Measurements from ENCODE around the gene MATR3. TPM values are rescaled to one million over a fixed set of nuclear protein-coding genes. Genes with fewer than 3 reads are reported as not detected.

MATR3 gene, protein sequence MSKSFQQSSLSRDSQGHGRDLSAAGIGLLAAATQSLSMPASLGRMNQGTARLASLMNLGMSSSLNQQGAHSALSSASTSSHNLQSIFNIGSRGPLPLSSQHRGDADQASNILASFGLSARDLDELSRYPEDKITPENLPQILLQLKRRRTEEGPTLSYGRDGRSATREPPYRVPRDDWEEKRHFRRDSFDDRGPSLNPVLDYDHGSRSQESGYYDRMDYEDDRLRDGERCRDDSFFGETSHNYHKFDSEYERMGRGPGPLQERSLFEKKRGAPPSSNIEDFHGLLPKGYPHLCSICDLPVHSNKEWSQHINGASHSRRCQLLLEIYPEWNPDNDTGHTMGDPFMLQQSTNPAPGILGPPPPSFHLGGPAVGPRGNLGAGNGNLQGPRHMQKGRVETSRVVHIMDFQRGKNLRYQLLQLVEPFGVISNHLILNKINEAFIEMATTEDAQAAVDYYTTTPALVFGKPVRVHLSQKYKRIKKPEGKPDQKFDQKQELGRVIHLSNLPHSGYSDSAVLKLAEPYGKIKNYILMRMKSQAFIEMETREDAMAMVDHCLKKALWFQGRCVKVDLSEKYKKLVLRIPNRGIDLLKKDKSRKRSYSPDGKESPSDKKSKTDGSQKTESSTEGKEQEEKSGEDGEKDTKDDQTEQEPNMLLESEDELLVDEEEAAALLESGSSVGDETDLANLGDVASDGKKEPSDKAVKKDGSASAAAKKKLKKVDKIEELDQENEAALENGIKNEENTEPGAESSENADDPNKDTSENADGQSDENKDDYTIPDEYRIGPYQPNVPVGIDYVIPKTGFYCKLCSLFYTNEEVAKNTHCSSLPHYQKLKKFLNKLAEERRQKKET
- 100 to 1,000 TPM; 194 to 326 (median 314) TPM for total RNA-seq

DNA sequence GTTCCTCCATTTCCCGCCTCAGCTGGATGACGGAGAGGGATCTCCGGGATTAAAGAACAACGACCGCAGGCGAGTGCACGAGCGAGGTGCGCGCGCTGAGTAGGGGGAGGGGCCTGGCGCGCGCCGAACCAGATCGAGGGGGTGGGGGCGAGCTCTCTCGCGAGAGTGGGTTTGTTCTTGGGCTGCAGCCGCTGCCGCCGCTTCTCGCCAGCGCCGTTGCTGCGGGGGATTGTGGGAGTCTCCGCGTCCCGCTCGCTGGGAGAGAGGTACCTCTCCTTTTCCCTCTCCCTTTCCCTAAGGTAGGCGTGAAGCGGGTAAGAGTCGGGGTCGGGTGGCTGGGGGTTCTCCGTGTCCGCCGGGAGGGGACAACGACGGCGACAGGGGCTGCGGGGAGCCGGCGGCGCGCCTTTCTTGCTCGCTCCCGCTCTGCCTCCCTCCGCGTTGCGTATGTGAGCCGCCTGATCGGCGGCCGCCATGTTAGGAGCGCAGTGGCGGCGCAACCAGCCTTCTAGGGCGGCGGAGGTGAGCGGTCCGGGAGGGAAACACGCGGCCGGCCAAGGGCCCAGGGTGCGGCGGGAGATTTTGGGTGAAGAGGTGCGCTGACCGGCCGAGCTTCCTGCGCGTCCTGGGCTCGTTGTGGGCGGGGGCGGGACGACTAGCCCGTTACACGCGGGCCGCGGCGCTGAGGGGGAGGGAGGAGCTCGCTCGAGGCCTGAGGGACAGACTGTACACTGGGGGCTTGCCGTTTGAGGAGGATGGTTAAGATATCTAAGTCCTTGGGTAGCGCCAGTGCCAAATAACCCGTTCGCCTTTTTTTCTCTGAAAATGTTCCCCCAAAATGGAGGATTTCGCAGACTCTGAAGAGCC lies at the start of gene MATR3:
Gene MATR3 (plus strand): TSS at position 234 of the 867 bp plus-strand sequence. CDS start 13,676 bp downstream, outside the sequence.
- TF ChIP-seq POLR2AphosphoS5 (IDR thresholded peaks at IDR 0.05) (peak; percentile 99), POLR2A (IDR thresholded peaks at IDR 0.05) (peak; percentile 96 to 98)
- TF ChIP-seq, protein P1, sequence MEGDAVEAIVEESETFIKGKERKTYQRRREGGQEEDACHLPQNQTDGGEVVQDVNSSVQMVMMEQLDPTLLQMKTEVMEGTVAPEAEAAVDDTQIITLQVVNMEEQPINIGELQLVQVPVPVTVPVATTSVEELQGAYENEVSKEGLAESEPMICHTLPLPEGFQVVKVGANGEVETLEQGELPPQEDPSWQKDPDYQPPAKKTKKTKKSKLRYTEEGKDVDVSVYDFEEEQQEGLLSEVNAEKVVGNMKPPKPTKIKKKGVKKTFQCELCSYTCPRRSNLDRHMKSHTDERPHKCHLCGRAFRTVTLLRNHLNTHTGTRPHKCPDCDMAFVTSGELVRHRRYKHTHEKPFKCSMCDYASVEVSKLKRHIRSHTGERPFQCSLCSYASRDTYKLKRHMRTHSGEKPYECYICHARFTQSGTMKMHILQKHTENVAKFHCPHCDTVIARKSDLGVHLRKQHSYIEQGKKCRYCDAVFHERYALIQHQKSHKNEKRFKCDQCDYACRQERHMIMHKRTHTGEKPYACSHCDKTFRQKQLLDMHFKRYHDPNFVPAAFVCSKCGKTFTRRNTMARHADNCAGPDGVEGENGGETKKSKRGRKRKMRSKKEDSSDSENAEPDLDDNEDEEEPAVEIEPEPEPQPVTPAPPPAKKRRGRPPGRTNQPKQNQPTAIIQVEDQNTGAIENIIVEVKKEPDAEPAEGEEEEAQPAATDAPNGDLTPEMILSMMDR (IDR thresholded peaks at IDR 0.05): no peak
- no peaks in the 10 kb centered on the region for H3K36me3 ChIP-seq
- no peaks in the 10 kb centered on the region for H3K9me3 ChIP-seq
- peak within 1 kb of the TSS; percentile 95 to 100 (median 98) for H3K27ac ChIP-seq
- H3K27me3 ChIP-seq: no peaks in the 10 kb centered on the region
- 0% methylated on average over 3 of the region's 88 CpGs; no CpG with 5 or more reads in 1 of the 2 donors for WGBS, 2 donors (ENCODE audit: low coverage in 1 of 2)
- peaks cover 0 to 45% (median 27%) of the 10 kb centered on the region in 3 donors for H3K4me1 ChIP-seq
- H3K4me3 ChIP-seq: peak within 1 kb of the TSS; percentile 91 to 96
- peak; percentile 96 for ATAC-seq

DNA sequence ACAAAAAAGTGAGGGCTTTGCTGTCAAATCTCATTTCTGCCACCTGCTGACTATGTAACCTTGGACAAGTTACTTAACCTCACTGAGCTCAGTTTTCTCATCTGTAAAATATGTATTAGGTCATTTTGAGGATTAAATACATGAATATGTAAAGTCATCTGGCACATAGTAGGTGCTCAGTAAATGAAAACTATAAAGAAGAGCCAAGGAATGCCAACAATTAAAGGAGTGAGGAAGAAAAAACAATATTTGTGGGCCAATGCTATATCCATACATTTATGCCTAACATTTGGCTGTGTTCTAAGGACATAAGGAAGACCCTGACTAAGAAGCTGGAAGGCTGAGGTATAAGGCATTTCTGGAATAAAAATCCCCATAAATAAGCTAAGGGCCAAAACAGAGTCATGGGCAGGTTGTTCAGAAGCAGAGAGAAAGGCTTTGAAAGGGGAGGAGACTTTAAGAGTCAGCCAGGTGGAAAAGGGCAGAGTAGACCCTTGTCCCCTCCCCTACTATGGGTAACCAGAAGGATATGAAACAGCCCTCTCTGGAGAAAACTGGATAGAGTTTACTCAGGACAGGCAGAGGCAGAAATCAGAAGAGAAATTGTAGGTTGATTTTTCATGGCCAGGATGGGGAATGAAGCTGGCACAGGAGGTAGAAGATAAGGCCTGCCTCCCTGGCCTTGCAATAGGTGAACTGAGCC lies 47.8 kb upstream of the MATR3 start:
- H3K27me3 ChIP-seq: no peaks in the 10 kb centered on the region
- H3K4me1 ChIP-seq: no peaks in the 10 kb centered on the region
- no peaks in the 10 kb centered on the region for H3K9me3 ChIP-seq
- no peak for TF ChIP-seq EP300 (IDR thresholded peaks at IDR 0.05)
- H3K4me3 ChIP-seq: no peak overlapping the region
- no peak for ATAC-seq
- no peaks in the 10 kb centered on the region for H3K36me3 ChIP-seq
- H3K27ac ChIP-seq: no peak overlapping the region

DNA sequence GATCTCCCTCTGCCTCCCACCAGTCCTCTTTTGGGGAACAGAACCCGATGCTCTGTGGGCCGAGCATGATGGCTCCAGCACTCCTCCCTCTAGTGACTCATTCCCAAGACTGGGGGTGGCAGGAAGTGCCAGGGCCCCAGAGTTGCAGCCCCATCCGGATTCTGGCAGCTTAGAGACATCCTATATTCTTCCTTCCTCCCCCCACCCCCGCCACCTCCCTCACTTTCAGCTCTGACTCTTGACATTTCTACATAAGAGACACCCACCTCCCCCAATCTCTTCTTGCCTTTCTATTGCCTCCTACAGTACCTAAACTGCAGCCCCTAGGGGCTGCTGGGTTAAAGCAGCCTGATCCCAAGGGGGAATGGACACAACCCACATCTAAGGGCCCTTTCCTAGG lies 47.1 kb upstream of the MATR3 start:
- H3K36me3 ChIP-seq: no peaks in the 10 kb centered on the region
- H3K4me1 ChIP-seq: no peaks in the 10 kb centered on the region
- WGBS, 2 donors (ENCODE audit: low coverage in 1 of 2): 31% methylated on average over 3 of the region's 4 CpGs; no CpG with 5 or more reads in 1 of the 2 donors
- no peak overlapping the region for H3K4me3 ChIP-seq
- H3K9me3 ChIP-seq: no peaks in the 10 kb centered on the region
- TF ChIP-seq POLR2A (IDR thresholded peaks at IDR 0.05): no peak
- ATAC-seq: no peak
- H3K27ac ChIP-seq: no peak overlapping the region
- H3K27me3 ChIP-seq: no peaks in the 10 kb centered on the region

DNA sequence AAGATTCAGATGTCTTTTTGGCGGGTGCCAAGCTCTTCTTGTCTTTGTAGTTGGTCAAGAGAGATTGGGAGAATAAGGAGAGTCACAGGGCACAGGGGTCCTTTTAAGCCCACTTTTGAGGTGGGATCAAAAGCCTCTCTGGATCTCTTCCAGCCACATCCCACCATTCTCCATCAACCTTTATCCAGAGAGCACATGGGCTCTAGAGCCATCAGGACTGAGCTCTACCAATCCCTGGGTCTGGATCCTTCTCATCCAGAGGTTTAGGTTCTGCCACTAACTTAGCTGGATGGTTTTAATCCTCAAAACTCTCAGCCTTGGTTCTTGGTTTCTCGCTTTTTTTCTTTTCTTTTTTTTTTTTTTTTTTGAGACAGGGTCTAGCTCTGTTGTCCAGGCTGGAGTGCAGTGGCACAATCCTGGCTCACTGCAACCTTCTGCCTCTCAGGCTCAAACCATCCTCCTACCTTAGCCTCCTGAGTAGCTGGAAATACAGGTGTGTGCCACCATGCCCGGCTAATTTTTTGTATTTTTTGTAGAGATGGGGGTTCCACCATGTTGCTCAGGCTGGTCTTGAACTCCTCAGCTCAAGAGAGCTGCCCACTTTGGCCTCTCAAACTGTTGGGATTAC lies 44.6 kb upstream of the MATR3 start:
- no peak for ATAC-seq
- TF ChIP-seq, protein P1 (IDR thresholded peaks at IDR 0.05): no peak
- TF ChIP-seq POLR2AphosphoS5 (IDR thresholded peaks at IDR 0.05) (no peak), EP300 (IDR thresholded peaks at IDR 0.05) (no peak), POLR2A (IDR thresholded peaks at IDR 0.05) (no peak)
- Histone ChIP-seq H3K27ac (no peak overlapping the region), H3K27me3 (no peaks in the 10 kb centered on the region), H3K4me1 (no peaks in the 10 kb centered on the region), H3K9me3 (no peaks in the 10 kb centered on the region), H3K36me3 (no peaks in the 10 kb centered on the region), H3K4me3 (no peak overlapping the region)
- 82 to 100% methylated on average over 2 of the region's 3 CpGs for WGBS, 2 donors (ENCODE audit: low coverage in 1 of 2)

DNA sequence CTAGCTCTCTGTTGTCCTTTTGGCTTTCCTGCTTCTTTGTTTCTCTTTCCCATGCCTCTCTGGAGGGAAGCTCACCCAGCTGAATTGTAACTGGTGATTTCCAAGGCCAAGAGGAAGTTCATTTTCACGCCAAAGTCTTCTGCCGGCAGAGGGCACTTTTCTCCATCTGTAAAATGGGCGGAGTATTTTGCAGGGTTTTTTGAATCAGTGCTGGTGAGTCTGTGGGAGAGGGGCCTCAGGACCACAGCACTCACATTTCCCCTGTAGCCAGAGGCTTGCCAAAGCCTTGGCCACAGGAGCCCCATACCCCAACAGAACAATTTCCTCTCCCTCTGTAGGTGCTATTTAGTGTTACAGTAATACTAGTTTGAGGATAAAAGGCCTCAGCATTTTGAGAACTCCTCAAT lies 42.3 kb upstream of the MATR3 start:
- H3K9me3 ChIP-seq: no peaks in the 10 kb centered on the region
- no peak overlapping the region for H3K4me3 ChIP-seq
- ATAC-seq: no peak
- TF ChIP-seq POLR2AphosphoS5 (IDR thresholded peaks at IDR 0.05): no peak
- no peak for TF ChIP-seq EP300 (IDR thresholded peaks at IDR 0.05)
- TF ChIP-seq, protein P1 (IDR thresholded peaks at IDR 0.05): no peak
- TF ChIP-seq POLR2A (IDR thresholded peaks at IDR 0.05): no peak
- no peaks in the 10 kb centered on the region for H3K36me3 ChIP-seq
- no peak overlapping the region for H3K27ac ChIP-seq
- no peaks in the 10 kb centered on the region for H3K4me1 ChIP-seq
- H3K27me3 ChIP-seq: no peaks in the 10 kb centered on the region
- WGBS, 2 donors (ENCODE audit: low coverage in 1 of 2): 44% methylated on average over 3 of the region's 3 CpGs; no CpG with 5 or more reads in 1 of the 2 donors

All from gastroesophageal sphincter (tissue), 4 donors.